Activated CD8-positive, alpha-beta memory T cell treated with anti-CD3 and anti-CD28 coated beads, Interleukin-2, amount 50 U/mL, for 4 hours (primary cell): ENCODE results near the gene HYDIN.

Source experiments
- DNase-seq: peaks from one replicate; pipeline ENCODE4 v3.0.0-alpha.2; 2020

The HYDIN gene

GRCh38 chr16:70758786-70759185 lies 471.7 kb downstream of the HYDIN start:
- DNase-seq, result no peak
